ENCODE measurements around the gene PRDX1.

- TF ChIP-seq POLR2A (IDR thresholded peaks at IDR 0.05; ENCODE audit: low read depth, low read length) (no peak), CTCF (conservative IDR thresholded peaks at IDR 0.05; ENCODE audit: low read depth, low read length) (no peak), MAZ (IDR thresholded peaks at IDR 0.05; ENCODE audit: borderline replicate concordance, low read depth, low read length) (no peak), FOS (IDR thresholded peaks at IDR 0.05; ENCODE audit: low read depth, low read length) (no peak), NFE2L2 (IDR thresholded peaks at IDR 0.05; ENCODE audit: low read depth, low read length) (no peak), ELK1 (IDR thresholded peaks at IDR 0.05; ENCODE audit: borderline replicate concordance, low read depth, low read length) (no peak), CHD1 (IDR thresholded peaks at IDR 0.05; ENCODE audit: low read depth, low read length) (no peak), RAD21 (IDR thresholded peaks at IDR 0.05; ENCODE audit: low read length) (no peak), CEBPB (IDR thresholded peaks at IDR 0.05; ENCODE audit: low read depth, low read length) (no peak), USF2 (IDR thresholded peaks at IDR 0.05; ENCODE audit: low read depth, low read length) (no peak), SMC3 (IDR thresholded peaks at IDR 0.05; ENCODE audit: low read depth, low read length) (no peak), RFX5 (IDR thresholded peaks at IDR 0.05; ENCODE audit: low read depth, low read length) (no peak), MXI1 (IDR thresholded peaks at IDR 0.05; ENCODE audit: borderline replicate concordance, low read depth, low read length) (no peak), MAFK (IDR thresholded peaks at IDR 0.05; ENCODE audit: low read depth, low read length) (no peak)
These were observed 35.8 kb upstream of the PRDX1 start for GRCh38 chr1:45557422-45557944.

Data from IMR-90 (cell line).